ENCODE data around the gene DAAM1.

Gene DAAM1

DNA sequence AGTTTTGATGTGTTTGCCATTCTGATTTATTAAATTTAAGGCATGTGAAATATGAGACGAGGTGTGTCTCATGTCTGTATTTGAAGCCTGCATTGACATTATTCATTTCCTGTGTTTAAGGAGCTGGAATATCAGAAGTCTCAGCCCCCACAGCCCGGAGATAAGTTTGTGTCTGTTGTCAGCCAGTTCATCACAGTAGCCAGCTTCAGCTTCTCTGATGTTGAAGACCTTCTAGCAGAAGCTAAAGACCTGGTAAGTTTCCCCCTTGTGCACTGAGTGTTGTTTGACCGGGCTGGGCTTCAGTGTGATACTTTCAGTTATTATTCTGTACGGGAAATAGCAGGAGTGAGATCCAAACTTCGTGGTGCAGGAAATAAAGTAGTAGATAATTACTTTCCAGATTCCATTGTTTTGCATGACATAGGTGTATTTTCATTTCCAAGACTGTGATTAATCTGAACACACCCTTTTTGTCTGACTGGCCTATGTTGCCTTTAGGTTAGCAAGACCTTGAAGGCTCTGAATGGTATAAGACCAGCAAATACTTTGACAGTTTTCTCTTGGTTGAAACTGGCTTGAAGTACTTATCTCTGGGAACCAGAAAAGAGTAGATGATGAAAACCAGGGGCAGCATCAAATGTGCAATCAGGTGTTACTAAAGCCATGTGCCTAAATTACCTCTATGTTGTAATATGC lies 175.2 kb downstream of the DAAM1 start:
- no peak overlapping the region for H3K27ac ChIP-seq (replicated peaks; ENCODE audit: low read length)
- DNase-seq (ENCODE audit: low spot score) = no peak
- no peaks in the 10 kb centered on the region for H3K27me3 ChIP-seq (ENCODE audit: control insufficient read depth in 3 of 3, insufficient read depth in 3 of 3, low read depth in 1 of 3, low read length in 3 of 3)
- H2BK120ac ChIP-seq (ENCODE audit: low read depth, low read length) = no peak overlapping the region
- H3K4me2 ChIP-seq (ENCODE audit: insufficient read depth, low read length, poor library complexity, severe bottlenecking) = no peak overlapping the region
- no peak overlapping the region for H2AK5ac ChIP-seq (ENCODE audit: low read depth, low read length)
- H3K18ac ChIP-seq (ENCODE audit: low read length) = no peak overlapping the region
- no peaks in the 10 kb centered on the region for H3K4me1 ChIP-seq (ENCODE audit: control insufficient read depth in 2 of 2, insufficient read depth in 1 of 2, low read depth in 1 of 2, low read length in 2 of 2)
- H3K36me3 ChIP-seq (replicated peaks in 1 of 2; ENCODE audit: control insufficient read depth in 2 of 2, insufficient read depth in 2 of 2, low read length in 2 of 2) = peaks cover 1 to 69% of the 10 kb centered on the region in 2 donors
- H2AFZ ChIP-seq (ENCODE audit: low read length) = no peak overlapping the region
- no peak overlapping the region for H3K14ac ChIP-seq (ENCODE audit: low read length)
- no peak overlapping the region for H3K9ac ChIP-seq (ENCODE audit: low read depth, low read length, poor library complexity)
- no peak overlapping the region for H3K4me3 ChIP-seq (ENCODE audit: low read length in 2 of 2)
- no peak overlapping the region for H2BK12ac ChIP-seq (ENCODE audit: low read length)
- no peak overlapping the region for H4K91ac ChIP-seq (ENCODE audit: low read depth, low read length, poor library complexity)
- no peak overlapping the region for H3K23ac ChIP-seq (ENCODE audit: low read depth, low read length, poor library complexity)
- H2BK15ac ChIP-seq (ENCODE audit: low read length) = no peak overlapping the region
- H2BK5ac ChIP-seq (ENCODE audit: low read length) = no peak overlapping the region
- H4K8ac ChIP-seq (ENCODE audit: low read depth, low read length) = no peak overlapping the region
- H3K9me3 ChIP-seq (replicated peaks in 1 of 2; ENCODE audit: control insufficient read depth in 2 of 2, insufficient read depth in 1 of 2, low read depth in 1 of 2, low read length in 2 of 2) = no peaks in the 10 kb centered on the region
- no peak overlapping the region for H3K4ac ChIP-seq (ENCODE audit: low read length)
- H3K79me1 ChIP-seq (ENCODE audit: low read depth, low read length) = no peaks in the 10 kb centered on the region
- WGBS, 2 donors (ENCODE audit: extremely low coverage in 2 of 2, insufficient read length in 2 of 2, insufficient replicate concordance in 1 of 2) = no CpG with 5 or more reads among the region's 5 CpGs

DNA sequence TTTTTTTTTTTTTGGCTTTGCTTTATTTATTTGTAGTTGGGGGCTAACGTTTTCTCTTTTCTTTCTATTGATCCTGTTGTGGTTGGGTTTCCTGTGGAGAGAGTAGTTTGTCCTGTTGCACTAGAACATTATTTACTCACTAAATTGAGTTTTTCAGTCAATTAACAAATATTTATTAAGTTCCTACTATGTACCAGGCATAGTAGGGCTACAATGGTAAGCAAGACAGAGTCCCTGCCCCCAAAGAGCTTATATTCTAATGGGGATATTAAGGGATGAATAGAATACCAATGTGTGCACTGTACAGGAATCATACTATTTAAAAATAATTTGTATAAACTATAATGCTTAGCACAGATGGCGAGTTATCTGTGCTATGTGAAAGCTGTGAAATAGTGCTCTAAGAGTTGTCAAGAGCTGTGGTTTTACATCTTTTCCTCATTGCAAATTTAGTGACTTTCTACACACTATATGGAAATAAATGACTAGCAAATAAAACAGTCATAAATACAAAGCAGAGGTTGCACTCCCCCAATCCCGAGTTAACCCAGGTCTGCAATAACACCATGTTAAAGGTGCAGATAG lies 181.8 kb downstream of the DAAM1 start:
- Histone ChIP-seq H4K8ac (ENCODE audit: low read depth, low read length) (no peak overlapping the region), H3K4me2 (ENCODE audit: insufficient read depth, low read length, poor library complexity, severe bottlenecking) (no peak overlapping the region), H3K18ac (ENCODE audit: low read length) (no peak overlapping the region), H3K9ac (ENCODE audit: low read depth, low read length, poor library complexity) (no peak overlapping the region), H4K91ac (ENCODE audit: low read depth, low read length, poor library complexity) (no peak overlapping the region), H3K36me3 (replicated peaks in 1 of 2; ENCODE audit: control insufficient read depth in 2 of 2, insufficient read depth in 2 of 2, low read length in 2 of 2) (peaks cover 1 to 34% of the 10 kb centered on the region in 2 donors), H3K4me1 (ENCODE audit: control insufficient read depth in 2 of 2, insufficient read depth in 1 of 2, low read depth in 1 of 2, low read length in 2 of 2) (no peaks in the 10 kb centered on the region), H3K23ac (ENCODE audit: low read depth, low read length, poor library complexity) (no peak overlapping the region), H2AFZ (ENCODE audit: low read length) (no peak overlapping the region), H2BK5ac (ENCODE audit: low read length) (no peak overlapping the region), H3K9me3 (replicated peaks in 1 of 2; ENCODE audit: control insufficient read depth in 2 of 2, insufficient read depth in 1 of 2, low read depth in 1 of 2, low read length in 2 of 2) (no peaks in the 10 kb centered on the region), H3K14ac (ENCODE audit: low read length) (no peak overlapping the region), H3K27me3 (ENCODE audit: control insufficient read depth in 3 of 3, insufficient read depth in 3 of 3, low read depth in 1 of 3, low read length in 3 of 3) (no peaks in the 10 kb centered on the region), H2BK15ac (ENCODE audit: low read length) (no peak overlapping the region), H3K79me1 (ENCODE audit: low read depth, low read length) (no peaks in the 10 kb centered on the region), H2AK5ac (ENCODE audit: low read depth, low read length) (no peak overlapping the region), H3K4ac (ENCODE audit: low read length) (no peak overlapping the region), H2BK120ac (ENCODE audit: low read depth, low read length) (no peak overlapping the region), H3K27ac (replicated peaks; ENCODE audit: low read length) (no peak overlapping the region), H3K4me3 (ENCODE audit: low read length in 2 of 2) (no peak overlapping the region), H2BK12ac (ENCODE audit: low read length) (no peak overlapping the region)
- WGBS, 2 donors (ENCODE audit: extremely low coverage in 2 of 2, insufficient read length in 2 of 2, insufficient replicate concordance in 1 of 2) = no CpG with 5 or more reads among the region's 3 CpGs
- no peak for DNase-seq (ENCODE audit: low spot score)

DNA sequence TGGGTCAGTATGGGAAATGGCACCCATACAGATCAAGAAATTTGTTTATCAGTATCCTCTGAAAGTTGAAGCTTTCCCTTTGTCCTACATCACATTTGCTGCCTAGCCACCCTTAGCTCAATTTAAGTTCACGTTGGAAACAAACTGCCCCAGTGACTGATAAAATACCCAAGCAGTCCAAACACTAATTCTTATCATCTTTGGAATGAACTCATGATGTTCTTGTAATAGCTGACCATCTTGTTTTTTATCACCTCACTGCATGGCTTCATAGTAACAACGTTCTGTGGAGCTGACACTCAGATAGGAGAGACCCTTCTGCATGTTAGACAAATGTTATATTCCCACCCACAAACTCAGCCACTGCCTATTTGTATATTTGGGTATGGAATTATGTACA lies 183.3 kb downstream of the DAAM1 start:
- no CpG with 5 or more reads among the region's 2 CpGs for WGBS, 2 donors (ENCODE audit: extremely low coverage in 2 of 2, insufficient read length in 2 of 2, insufficient replicate concordance in 1 of 2)
- H3K79me1 ChIP-seq (ENCODE audit: low read depth, low read length) = no peaks in the 10 kb centered on the region
- no peak overlapping the region for H3K4me2 ChIP-seq (ENCODE audit: insufficient read depth, low read length, poor library complexity, severe bottlenecking)
- no peak overlapping the region for H3K9ac ChIP-seq (ENCODE audit: low read depth, low read length, poor library complexity)
- no peaks in the 10 kb centered on the region for H3K27me3 ChIP-seq (ENCODE audit: control insufficient read depth in 3 of 3, insufficient read depth in 3 of 3, low read depth in 1 of 3, low read length in 3 of 3)
- H4K91ac ChIP-seq (ENCODE audit: low read depth, low read length, poor library complexity) = no peak overlapping the region
- no peaks in the 10 kb centered on the region for H3K9me3 ChIP-seq (replicated peaks in 1 of 2; ENCODE audit: control insufficient read depth in 2 of 2, insufficient read depth in 1 of 2, low read depth in 1 of 2, low read length in 2 of 2)
- H3K36me3 ChIP-seq (replicated peaks in 1 of 2; ENCODE audit: control insufficient read depth in 2 of 2, insufficient read depth in 2 of 2, low read length in 2 of 2) = peaks cover 1 to 33% of the 10 kb centered on the region in 2 donors
- no peak overlapping the region for H2BK120ac ChIP-seq (ENCODE audit: low read depth, low read length)
- H3K18ac ChIP-seq (ENCODE audit: low read length) = no peak overlapping the region
- H3K27ac ChIP-seq (replicated peaks; ENCODE audit: low read length) = no peak overlapping the region
- H3K4me1 ChIP-seq (ENCODE audit: control insufficient read depth in 2 of 2, insufficient read depth in 1 of 2, low read depth in 1 of 2, low read length in 2 of 2) = no peaks in the 10 kb centered on the region
- no peak overlapping the region for H4K8ac ChIP-seq (ENCODE audit: low read depth, low read length)
- no peak overlapping the region for H3K4me3 ChIP-seq (ENCODE audit: low read length in 2 of 2)
- no peak overlapping the region for H2BK12ac ChIP-seq (ENCODE audit: low read length)
- H3K4ac ChIP-seq (ENCODE audit: low read length) = no peak overlapping the region
- H2BK5ac ChIP-seq (ENCODE audit: low read length) = no peak overlapping the region
- H3K23ac ChIP-seq (ENCODE audit: low read depth, low read length, poor library complexity) = no peak overlapping the region
- no peak overlapping the region for H2AK5ac ChIP-seq (ENCODE audit: low read depth, low read length)
- H2BK15ac ChIP-seq (ENCODE audit: low read length) = no peak overlapping the region
- DNase-seq (ENCODE audit: low spot score) = no peak
- H3K14ac ChIP-seq (ENCODE audit: low read length) = no peak overlapping the region
- H2AFZ ChIP-seq (ENCODE audit: low read length) = no peak overlapping the region

DNA sequence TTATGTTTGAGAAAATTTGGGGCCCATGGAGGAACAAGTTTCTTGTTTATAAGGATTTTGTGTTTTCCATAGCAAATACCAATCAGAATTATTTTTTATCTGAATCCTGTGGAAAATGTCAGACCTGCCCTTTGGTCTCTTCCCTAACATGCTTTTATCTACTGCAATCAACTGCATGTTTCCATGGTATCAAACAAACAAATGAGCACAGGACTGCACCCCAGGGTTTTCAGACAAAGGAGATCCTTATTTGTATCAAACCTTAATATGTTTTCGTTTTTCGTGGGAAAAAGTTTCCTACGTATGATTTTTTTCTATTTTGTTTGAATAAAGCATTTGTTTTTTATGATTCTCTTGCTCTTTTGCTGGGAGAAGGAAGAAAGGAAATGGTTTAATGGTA lies 185.6 kb downstream of the DAAM1 start:
- Histone ChIP-seq H3K9ac (ENCODE audit: low read depth, low read length, poor library complexity) (no peak overlapping the region), H4K91ac (ENCODE audit: low read depth, low read length, poor library complexity) (no peak overlapping the region), H3K23ac (ENCODE audit: low read depth, low read length, poor library complexity) (no peak overlapping the region), H3K14ac (ENCODE audit: low read length) (no peak overlapping the region), H3K4ac (ENCODE audit: low read length) (no peak overlapping the region), H3K27me3 (ENCODE audit: control insufficient read depth in 3 of 3, insufficient read depth in 3 of 3, low read depth in 1 of 3, low read length in 3 of 3) (no peaks in the 10 kb centered on the region), H2BK15ac (ENCODE audit: low read length) (no peak overlapping the region), H3K27ac (replicated peaks; ENCODE audit: low read length) (no peak overlapping the region), H4K8ac (ENCODE audit: low read depth, low read length) (no peak overlapping the region), H2AK5ac (ENCODE audit: low read depth, low read length) (no peak overlapping the region), H2BK120ac (ENCODE audit: low read depth, low read length) (no peak overlapping the region), H3K9me3 (replicated peaks in 1 of 2; ENCODE audit: control insufficient read depth in 2 of 2, insufficient read depth in 1 of 2, low read depth in 1 of 2, low read length in 2 of 2) (no peaks in the 10 kb centered on the region), H2AFZ (ENCODE audit: low read length) (no peak overlapping the region), H2BK12ac (ENCODE audit: low read length) (no peak overlapping the region), H3K4me2 (ENCODE audit: insufficient read depth, low read length, poor library complexity, severe bottlenecking) (no peak overlapping the region), H3K79me1 (ENCODE audit: low read depth, low read length) (no peaks in the 10 kb centered on the region), H3K36me3 (replicated peaks in 1 of 2; ENCODE audit: control insufficient read depth in 2 of 2, insufficient read depth in 2 of 2, low read length in 2 of 2) (peaks cover 0 to 12% of the 10 kb centered on the region in 2 donors), H3K4me1 (ENCODE audit: control insufficient read depth in 2 of 2, insufficient read depth in 1 of 2, low read depth in 1 of 2, low read length in 2 of 2) (peaks cover 0 to 4% of the 10 kb centered on the region in 2 donors), H3K4me3 (ENCODE audit: low read length in 2 of 2) (no peak overlapping the region), H3K18ac (ENCODE audit: low read length) (no peak overlapping the region), H2BK5ac (ENCODE audit: low read length) (no peak overlapping the region)
- DNase-seq (ENCODE audit: low spot score) = no peak
- WGBS, 2 donors (ENCODE audit: extremely low coverage in 2 of 2, insufficient read length in 2 of 2, insufficient replicate concordance in 1 of 2) = no CpG with 5 or more reads among the region's 3 CpGs
